CD4-positive, CD25-positive, alpha-beta regulatory T cell (primary cell): ENCODE results near the gene FGF1. TPM values are rescaled to one million over a fixed set of nuclear protein-coding genes. Genes with fewer than 3 reads are reported as not detected.

Experiments
- ATAC-seq, 2 donors: fragments of 150-1000 bp; cut with Tn5 transposase; one replicate each; pipeline ENCODE4 v1.10.0; 2021; ENCODE audit warnings: low read depth in 2 of 2, moderate number of reproducible peaks in 2 of 2, moderate library complexity in 1 of 2
- DNase-seq, 3 donors: peaks; one replicate each; pipeline versions ENCODE4 v3.0.0 to v3.0.0-alpha.2; 2012 to 2022; ENCODE audit warnings: mixed read lengths in 1 of 3
- H3K27ac ChIP-seq: one replicate; pipeline ENCODE4 v1.7.0; 2013; ENCODE audit warnings: mild to moderate bottlenecking, low read length; ENCODE audit not compliant: insufficient read depth, poor library complexity, severe bottlenecking
- H3K27me3 ChIP-seq: one replicate; pipeline ENCODE4 v1.7.0; 2013; ENCODE audit warnings: low read length; ENCODE audit not compliant: control insufficient read depth, insufficient read depth
- H3K36me3 ChIP-seq: one replicate; pipeline ENCODE4 v1.7.0; 2013; ENCODE audit warnings: mild to moderate bottlenecking, low read length, moderate library complexity; ENCODE audit not compliant: control insufficient read depth, insufficient read depth
- H3K4me1 ChIP-seq: 2 replicates; pipeline ENCODE4 v1.7.0; 2013; ENCODE audit warnings: mild to moderate bottlenecking, low read length; ENCODE audit not compliant: insufficient read depth, control insufficient read depth, poor library complexity, severe bottlenecking
- H3K4me3 ChIP-seq: one replicate; pipeline ENCODE4 v1.7.0; 2013; ENCODE audit warnings: low read depth, mild to moderate bottlenecking, low read length, moderate library complexity
- H3K9me3 ChIP-seq, 2 experiments: 1 replicate in 1 of 2; 2 replicates in 1 of 2; pipeline ENCODE4 v1.7.0; 2013; ENCODE audit warnings: low read length in 2 of 2, mild to moderate bottlenecking in 1 of 2, moderate library complexity in 1 of 2; ENCODE audit not compliant: control insufficient read depth in 2 of 2
- H3K27ac Mint-ChIP-seq, 3 donors: one replicate each; pipeline ENCODE4 v1.8.0; 2020 to 2022; ENCODE audit warnings: mild to moderate bottlenecking in 3 of 3, mixed read lengths in 3 of 3, moderate library complexity in 2 of 3
- H3K27me3 Mint-ChIP-seq: one replicate; pipeline ENCODE4 v1.8.0; 2022; ENCODE audit warnings: mild to moderate bottlenecking, mixed read lengths
- H3K36me3 Mint-ChIP-seq: one replicate; pipeline ENCODE4 v1.8.0; 2020; ENCODE audit warnings: mixed read lengths
- H3K4me1 Mint-ChIP-seq, 4 donors: one replicate each; pipeline ENCODE4 v1.8.0; 2020 to 2022; ENCODE audit warnings: mixed read lengths in 4 of 4, mild to moderate bottlenecking in 1 of 4
- H3K4me3 Mint-ChIP-seq, 4 donors: one replicate each; pipeline ENCODE4 v1.8.0; 2020 to 2022; ENCODE audit warnings: mild to moderate bottlenecking in 4 of 4, mixed read lengths in 4 of 4, moderate library complexity in 3 of 4
- H3K9me3 Mint-ChIP-seq, 7 donors: one replicate each; pipeline ENCODE4 v1.8.0; 2020 to 2022; ENCODE audit warnings: mixed read lengths in 7 of 7, mild to moderate bottlenecking in 3 of 7, moderate library complexity in 2 of 7
- polyA plus RNA-seq, 4 donors: library from polyadenylated mRNA; unstranded; fragments of 300-500 nt; fragmentation: Illumina TruSeq; gene quantifications; one replicate each; pipeline ENCODE4 v1.2.3, GENCODE V29; 2021
- total RNA-seq: library from RNA; stranded (reverse); gene quantifications from one replicate; pipeline ENCODE4 v1.2.3, GENCODE V29; 2022

Gene FGF1
- total and polyA plus RNA-seq, 5 donors from 2014 or later, result not detected

GRCh38 chr5:142674531-142675469 lies 11.1 kb downstream of the FGF1 start:
- Histone ChIP-seq H3K27ac (no peak overlapping the region), H3K4me3 (no peak overlapping the region), H3K9me3 (no peaks in the 10 kb centered on the region), H3K36me3 (no peaks in the 10 kb centered on the region), H3K4me1 (no peaks in the 10 kb centered on the region), H3K27me3 (no peaks in the 10 kb centered on the region)
- H3K27ac Mint-ChIP-seq, result peak overlapping the region in 1 of 3 donors; percentile 51
- peaks cover 0 to 3% (median 0%) of the 10 kb centered on the region in 7 donors for H3K9me3 Mint-ChIP-seq
- H3K27me3 Mint-ChIP-seq, result no peaks in the 10 kb centered on the region
- ATAC-seq (no peak), DNase-seq (no peak)
- no peak overlapping the region for H3K4me3 Mint-ChIP-seq
- H3K4me1 Mint-ChIP-seq, result no peaks in the 10 kb centered on the region
- H3K36me3 Mint-ChIP-seq, result no peaks in the 10 kb centered on the region

DNA sequence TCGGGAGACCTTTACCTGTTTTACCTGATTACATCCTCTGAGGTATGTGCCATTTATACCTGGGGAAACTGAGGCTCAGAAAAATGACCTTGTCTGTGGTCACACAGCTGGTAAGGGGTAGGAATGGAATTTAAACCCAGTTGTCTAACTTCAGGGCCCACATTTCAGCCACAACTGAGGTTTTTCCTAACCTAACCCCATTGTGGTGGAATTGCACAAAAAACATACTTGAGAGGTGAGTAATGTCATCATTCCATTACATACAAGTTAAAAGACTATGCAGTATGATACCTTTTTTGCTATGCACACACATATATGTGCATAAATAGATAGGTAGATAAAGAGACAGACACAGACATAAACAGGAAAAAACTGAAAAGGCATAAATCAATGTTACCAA lies 14.1 kb downstream of the FGF1 start:
- H3K9me3 ChIP-seq, result no peaks in the 10 kb centered on the region
- no peaks in the 10 kb centered on the region for H3K9me3 Mint-ChIP-seq
- no peaks in the 10 kb centered on the region for H3K4me1 Mint-ChIP-seq
- no peak overlapping the region for H3K4me3 ChIP-seq
- no peak for ATAC-seq
- H3K4me3 Mint-ChIP-seq, result no peak overlapping the region
- no peaks in the 10 kb centered on the region for H3K27me3 ChIP-seq
- H3K36me3 ChIP-seq, result no peaks in the 10 kb centered on the region
- H3K36me3 Mint-ChIP-seq, result no peaks in the 10 kb centered on the region
- no peak for DNase-seq
- H3K27me3 Mint-ChIP-seq, result peaks cover under 1% of the 10 kb centered on the region
- H3K27ac Mint-ChIP-seq, result no peak overlapping the region
- H3K27ac ChIP-seq, result no peak overlapping the region
- no peaks in the 10 kb centered on the region for H3K4me1 ChIP-seq

DNA sequence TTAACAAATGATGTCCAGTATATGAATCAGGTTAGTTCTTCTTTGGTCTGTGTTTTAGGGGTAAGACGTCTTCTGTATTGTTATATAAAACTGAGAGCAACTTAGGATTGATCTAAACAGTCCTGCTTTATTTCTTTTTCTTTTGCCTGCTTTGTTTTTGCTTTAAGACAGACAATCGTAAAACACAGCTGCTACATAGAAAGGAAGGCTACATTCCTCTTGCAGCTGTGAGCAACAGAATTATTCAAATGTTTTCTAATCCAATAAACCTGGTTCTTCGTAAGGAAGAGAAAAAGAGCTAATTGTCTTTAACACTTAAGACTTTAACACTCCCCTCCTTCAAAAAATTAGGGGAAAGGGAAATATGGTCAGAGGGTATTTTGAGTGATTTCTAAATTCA lies 14.6 kb downstream of the FGF1 start:
- Mint-ChIP-seq H3K36me3 (no peaks in the 10 kb centered on the region), H3K4me3 (no peak overlapping the region), H3K4me1 (no peaks in the 10 kb centered on the region), H3K27me3 (peaks cover 4% of the 10 kb centered on the region), H3K9me3 (no peaks in the 10 kb centered on the region), H3K27ac (no peak overlapping the region)
- no peaks in the 10 kb centered on the region for H3K27me3 ChIP-seq
- no peak overlapping the region for H3K27ac ChIP-seq
- no peak overlapping the region for H3K4me3 ChIP-seq
- H3K36me3 ChIP-seq, result no peaks in the 10 kb centered on the region
- no peak for ATAC-seq
- no peaks in the 10 kb centered on the region for H3K4me1 ChIP-seq
- no peak for DNase-seq
- no peaks in the 10 kb centered on the region for H3K9me3 ChIP-seq

- Mint-ChIP-seq H3K4me1 (no peaks in the 10 kb centered on the region), H3K36me3 (no peaks in the 10 kb centered on the region), H3K4me3 (no peak overlapping the region), H3K27ac (no peak overlapping the region), H3K27me3 (peaks cover 4% of the 10 kb centered on the region), H3K9me3 (no peaks in the 10 kb centered on the region)
- ATAC-seq (no peak), DNase-seq (no peak)
- no peaks in the 10 kb centered on the region for H3K36me3 ChIP-seq
- H3K27ac ChIP-seq, result no peak overlapping the region
- no peaks in the 10 kb centered on the region for H3K9me3 ChIP-seq
- no peak overlapping the region for H3K4me3 ChIP-seq
- H3K27me3 ChIP-seq, result no peaks in the 10 kb centered on the region
- no peaks in the 10 kb centered on the region for H3K4me1 ChIP-seq
These were observed 15.1 kb downstream of the FGF1 start for GRCh38 chr5:142670804-142671203.

GRCh38 chr5:142669477-142669876 lies 16.4 kb downstream of the FGF1 start:
- Histone ChIP-seq H3K27me3 (no peaks in the 10 kb centered on the region), H3K4me1 (no peaks in the 10 kb centered on the region), H3K27ac (no peak overlapping the region), H3K36me3 (no peaks in the 10 kb centered on the region), H3K4me3 (no peak overlapping the region), H3K9me3 (no peaks in the 10 kb centered on the region)
- H3K36me3 Mint-ChIP-seq, result no peaks in the 10 kb centered on the region
- H3K4me3 Mint-ChIP-seq, result no peak overlapping the region
- ATAC-seq (no peak), DNase-seq (no peak)
- no peaks in the 10 kb centered on the region for H3K9me3 Mint-ChIP-seq
- H3K27ac Mint-ChIP-seq, result no peak overlapping the region
- no peaks in the 10 kb centered on the region for H3K4me1 Mint-ChIP-seq
- H3K27me3 Mint-ChIP-seq, result peaks cover 4% of the 10 kb centered on the region

DNA sequence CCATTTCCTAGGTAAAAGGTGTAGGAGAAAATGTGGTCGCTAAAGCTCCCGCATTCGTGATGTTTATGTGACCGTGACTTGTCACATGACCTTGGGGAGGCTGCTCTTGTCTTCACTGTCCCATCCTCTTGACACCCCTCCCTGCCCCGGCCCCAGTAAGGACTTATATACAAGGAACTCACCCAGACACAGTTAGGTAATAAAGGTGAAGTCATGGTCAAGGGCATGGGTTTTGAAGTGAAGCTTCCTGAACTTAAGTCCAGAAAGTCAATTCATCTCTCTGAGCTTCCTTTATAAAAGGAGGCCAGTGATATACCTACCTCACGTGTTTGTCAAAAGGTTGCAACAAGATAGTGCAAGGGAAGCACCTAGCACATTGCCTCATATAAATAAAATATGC lies 17.6 kb downstream of the FGF1 start:
- no peaks in the 10 kb centered on the region for H3K9me3 ChIP-seq
- H3K4me3 Mint-ChIP-seq, result no peak overlapping the region
- DNase-seq, result no peak
- peaks cover 4% of the 10 kb centered on the region for H3K27me3 Mint-ChIP-seq
- H3K36me3 Mint-ChIP-seq, result no peaks in the 10 kb centered on the region
- ATAC-seq, result no peak
- no peaks in the 10 kb centered on the region for H3K9me3 Mint-ChIP-seq
- H3K4me3 ChIP-seq, result no peak overlapping the region
- H3K27me3 ChIP-seq, result no peaks in the 10 kb centered on the region
- H3K27ac ChIP-seq, result no peak overlapping the region
- H3K4me1 ChIP-seq, result no peaks in the 10 kb centered on the region
- no peaks in the 10 kb centered on the region for H3K36me3 ChIP-seq
- no peaks in the 10 kb centered on the region for H3K4me1 Mint-ChIP-seq
- no peak overlapping the region for H3K27ac Mint-ChIP-seq

DNA sequence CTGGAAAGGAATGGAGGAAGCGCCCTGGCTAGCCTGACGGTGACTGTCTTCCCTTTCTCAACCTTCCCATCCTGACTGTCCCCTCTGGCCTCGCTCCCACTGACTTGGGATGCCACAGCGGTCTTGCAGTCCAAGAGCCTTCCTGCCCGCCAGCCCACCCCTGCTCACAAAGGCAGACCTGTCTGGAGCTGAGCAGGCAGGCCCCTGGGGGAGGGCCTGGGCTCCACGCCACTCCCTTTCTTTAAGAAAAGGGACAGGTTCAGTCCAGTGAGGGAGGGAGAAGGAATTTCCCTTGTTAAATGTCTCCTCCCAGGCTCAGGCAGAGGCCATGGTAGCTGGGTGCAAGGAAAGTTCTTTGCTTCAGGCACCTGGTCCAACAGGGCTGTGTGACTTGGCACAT lies 18.1 kb downstream of the FGF1 start:
- no peak overlapping the region for H3K27ac Mint-ChIP-seq
- no peak overlapping the region for H3K4me3 ChIP-seq
- no peaks in the 10 kb centered on the region for H3K4me1 Mint-ChIP-seq
- H3K27me3 Mint-ChIP-seq, result peaks cover 8% of the 10 kb centered on the region
- ATAC-seq (no peak), DNase-seq (no peak)
- no peak overlapping the region for H3K27ac ChIP-seq
- H3K9me3 Mint-ChIP-seq, result no peaks in the 10 kb centered on the region
- H3K27me3 ChIP-seq, result no peaks in the 10 kb centered on the region
- no peak overlapping the region for H3K4me3 Mint-ChIP-seq
- no peaks in the 10 kb centered on the region for H3K36me3 Mint-ChIP-seq
- H3K36me3 ChIP-seq, result no peaks in the 10 kb centered on the region
- H3K4me1 ChIP-seq, result no peaks in the 10 kb centered on the region
- no peaks in the 10 kb centered on the region for H3K9me3 ChIP-seq

DNA sequence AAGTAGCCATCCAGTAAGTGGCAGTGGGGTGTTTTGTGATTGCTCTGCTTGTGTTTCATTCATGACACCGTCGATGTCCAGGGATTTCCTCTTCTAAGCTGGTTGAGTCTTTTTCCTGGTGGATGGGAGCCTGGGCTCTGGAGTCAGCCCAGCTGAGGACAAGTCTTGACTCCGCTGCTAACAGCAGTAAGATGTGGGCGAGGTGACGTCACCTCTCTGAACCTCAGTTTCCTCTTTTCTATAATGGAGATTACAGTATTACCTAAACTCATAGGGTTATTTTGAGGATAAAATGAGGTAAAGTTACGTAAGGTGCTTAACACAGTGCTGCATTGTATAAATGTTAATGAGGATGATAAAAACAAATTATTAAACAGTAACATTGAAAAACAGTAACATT lies 21.3 kb downstream of the FGF1 start:
- ATAC-seq, result no peak
- H3K4me3 Mint-ChIP-seq, result no peak overlapping the region
- H3K27ac Mint-ChIP-seq, result no peak overlapping the region

More for the DNA sequence above, 21.3 kb downstream of the FGF1 start:
- H3K27me3 Mint-ChIP-seq, result peaks cover 14% of the 10 kb centered on the region
- Histone ChIP-seq H3K27ac (no peak overlapping the region), H3K36me3 (no peaks in the 10 kb centered on the region), H3K4me1 (no peaks in the 10 kb centered on the region), H3K27me3 (no peaks in the 10 kb centered on the region), H3K4me3 (no peak overlapping the region), H3K9me3 (no peaks in the 10 kb centered on the region)
- no peak for DNase-seq
- no peaks in the 10 kb centered on the region for H3K36me3 Mint-ChIP-seq
- no peaks in the 10 kb centered on the region for H3K4me1 Mint-ChIP-seq
- no peaks in the 10 kb centered on the region for H3K9me3 Mint-ChIP-seq
